DMS53 treated with DMSO at 0.1 percent for 48 hours (cell line): ENCODE results near the gene BARD1.

ENCODE experiments used
- DNase-seq: peaks from one replicate; lab custom pipeline; 2025; ENCODE audit not compliant: unreplicated experiment; lab: John Stamatoyannopoulos, UW

Gene BARD1

DNA sequence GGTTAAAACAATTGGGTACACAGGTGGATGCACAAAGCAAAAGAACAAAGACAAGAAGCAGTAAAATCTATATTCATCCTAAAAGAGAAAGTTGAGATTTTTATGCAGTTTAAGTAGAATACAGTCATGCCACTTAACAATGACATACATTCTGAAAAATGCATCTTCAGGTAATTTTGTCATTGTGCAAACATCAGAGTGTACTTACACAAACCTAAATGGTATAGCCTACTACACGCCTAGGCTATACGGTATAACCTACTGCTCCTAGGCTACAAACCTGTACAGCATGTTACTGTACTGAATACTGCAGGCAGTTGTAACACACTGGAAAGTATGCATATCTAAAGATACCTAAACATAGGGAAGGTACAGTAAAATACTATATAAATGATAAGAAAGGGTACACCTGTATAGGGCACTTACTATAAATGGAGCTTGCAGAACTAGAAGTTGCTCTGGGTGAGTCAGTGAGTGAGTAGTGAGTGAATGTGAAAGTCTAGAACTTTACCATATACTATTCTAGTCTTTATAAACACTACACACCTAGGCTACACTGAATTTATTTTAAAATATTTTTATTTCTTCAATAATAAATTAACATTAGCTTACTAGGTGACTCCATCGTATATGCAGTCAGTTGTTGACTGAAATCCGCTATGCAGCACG lies 132.9 kb downstream of the BARD1 start:
- no peak for DNase-seq
